ENCODE results near the gene CRB1.

Gene CRB1

DNA sequence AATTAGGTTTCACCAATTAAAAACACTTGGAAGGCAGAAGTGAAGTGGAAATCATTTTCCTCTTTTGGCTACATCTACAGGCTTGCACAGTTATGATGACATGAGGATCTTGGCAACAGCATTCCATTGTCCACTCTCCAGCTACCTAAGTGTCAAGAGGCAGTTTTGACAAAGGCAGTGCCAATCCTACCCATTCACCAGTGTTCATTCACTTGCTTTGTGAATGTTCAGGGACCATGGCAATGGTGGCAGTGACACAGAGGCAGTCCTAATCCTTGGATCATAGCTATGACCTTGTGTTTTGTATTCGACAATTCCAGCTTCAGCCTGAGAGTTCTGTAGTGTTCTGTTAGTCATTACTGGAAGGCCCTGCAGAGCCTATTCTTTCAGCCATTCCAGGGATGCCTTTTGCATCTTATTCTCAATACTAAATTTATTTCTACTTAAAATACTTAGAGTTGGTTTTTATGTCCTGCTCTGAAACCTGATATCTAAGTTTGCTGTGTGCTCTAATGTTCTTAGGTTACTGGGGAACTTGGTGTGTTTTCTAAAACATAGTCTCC is 36.7 kb downstream of the CRB1 start:
- TF ChIP-seq, protein P1, sequence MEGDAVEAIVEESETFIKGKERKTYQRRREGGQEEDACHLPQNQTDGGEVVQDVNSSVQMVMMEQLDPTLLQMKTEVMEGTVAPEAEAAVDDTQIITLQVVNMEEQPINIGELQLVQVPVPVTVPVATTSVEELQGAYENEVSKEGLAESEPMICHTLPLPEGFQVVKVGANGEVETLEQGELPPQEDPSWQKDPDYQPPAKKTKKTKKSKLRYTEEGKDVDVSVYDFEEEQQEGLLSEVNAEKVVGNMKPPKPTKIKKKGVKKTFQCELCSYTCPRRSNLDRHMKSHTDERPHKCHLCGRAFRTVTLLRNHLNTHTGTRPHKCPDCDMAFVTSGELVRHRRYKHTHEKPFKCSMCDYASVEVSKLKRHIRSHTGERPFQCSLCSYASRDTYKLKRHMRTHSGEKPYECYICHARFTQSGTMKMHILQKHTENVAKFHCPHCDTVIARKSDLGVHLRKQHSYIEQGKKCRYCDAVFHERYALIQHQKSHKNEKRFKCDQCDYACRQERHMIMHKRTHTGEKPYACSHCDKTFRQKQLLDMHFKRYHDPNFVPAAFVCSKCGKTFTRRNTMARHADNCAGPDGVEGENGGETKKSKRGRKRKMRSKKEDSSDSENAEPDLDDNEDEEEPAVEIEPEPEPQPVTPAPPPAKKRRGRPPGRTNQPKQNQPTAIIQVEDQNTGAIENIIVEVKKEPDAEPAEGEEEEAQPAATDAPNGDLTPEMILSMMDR (IDR thresholded peaks at IDR 0.05; ENCODE audit: low read depth, low read length, poor library complexity, severe bottlenecking), result no peak
- TF ChIP-seq EZH2phosphoT487 (IDR thresholded peaks at IDR 0.05; ENCODE audit: borderline replicate concordance, low read length), result no peak
- Histone ChIP-seq H3K27me3 (ENCODE audit: control insufficient read depth, low read length) (no peaks in the 10 kb centered on the region), H3K9me2 (replicated peaks; ENCODE audit: control insufficient read depth, low read length) (no peaks in the 10 kb centered on the region), H3K4me1 (ENCODE audit: control insufficient read depth, low read length) (no peaks in the 10 kb centered on the region), H3K4me3 (ENCODE audit: low read length) (no peak overlapping the region), H3K9me3 (ENCODE audit: control insufficient read depth, insufficient read depth, low read length) (no peaks in the 10 kb centered on the region), H3K36me3 (ENCODE audit: control insufficient read depth, low read length) (no peaks in the 10 kb centered on the region), H3K79me2 (ENCODE audit: control insufficient read depth, low read length) (no peaks in the 10 kb centered on the region), H3K4me2 (ENCODE audit: low read length) (no peak overlapping the region), H4K20me1 (ENCODE audit: control insufficient read depth, insufficient read depth, low read depth, low read length) (no peaks in the 10 kb centered on the region), H3F3A (ENCODE audit: control insufficient read depth, insufficient read depth) (no peaks in the 10 kb centered on the region), H3K27ac (ENCODE audit: low read depth, low read length) (no peak overlapping the region)

DNA sequence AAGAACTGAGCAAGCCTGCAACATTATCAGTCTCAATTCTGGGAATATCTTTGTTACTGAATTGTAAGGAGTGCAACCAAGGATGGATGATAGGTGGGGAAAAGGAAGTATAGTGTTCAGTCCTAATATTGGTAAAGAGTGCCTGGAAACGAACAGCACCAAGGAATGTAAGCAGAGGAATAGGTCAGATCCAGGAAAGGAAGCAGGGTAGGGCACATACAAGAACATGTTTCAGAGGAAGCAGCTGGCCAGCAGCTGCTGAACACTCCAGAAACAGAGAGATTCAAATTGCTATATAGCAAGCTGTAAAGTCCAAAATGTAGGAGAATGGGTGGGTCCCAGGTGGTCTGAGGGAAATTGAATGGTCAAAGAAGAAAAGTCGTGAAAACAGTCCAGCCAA is 37.9 kb downstream of the CRB1 start:
- Histone ChIP-seq H3K4me3 (ENCODE audit: low read length) (no peak overlapping the region), H3K9me3 (ENCODE audit: control insufficient read depth, insufficient read depth, low read length) (no peaks in the 10 kb centered on the region), H3K9me2 (replicated peaks; ENCODE audit: control insufficient read depth, low read length) (no peaks in the 10 kb centered on the region), H3K4me2 (ENCODE audit: low read length) (no peak overlapping the region), H3K27ac (ENCODE audit: low read depth, low read length) (no peak overlapping the region), H4K20me1 (ENCODE audit: control insufficient read depth, insufficient read depth, low read depth, low read length) (no peaks in the 10 kb centered on the region), H3K79me2 (ENCODE audit: control insufficient read depth, low read length) (no peaks in the 10 kb centered on the region), H3K36me3 (ENCODE audit: control insufficient read depth, low read length) (no peaks in the 10 kb centered on the region), H3K4me1 (ENCODE audit: control insufficient read depth, low read length) (no peaks in the 10 kb centered on the region), H3F3A (ENCODE audit: control insufficient read depth, insufficient read depth) (no peaks in the 10 kb centered on the region), H3K27me3 (ENCODE audit: control insufficient read depth, low read length) (no peaks in the 10 kb centered on the region)
- TF ChIP-seq EZH2phosphoT487 (IDR thresholded peaks at IDR 0.05; ENCODE audit: borderline replicate concordance, low read length), result no peak
- TF ChIP-seq, protein P1 (IDR thresholded peaks at IDR 0.05; ENCODE audit: low read depth, low read length, poor library complexity, severe bottlenecking), result no peak

DNA sequence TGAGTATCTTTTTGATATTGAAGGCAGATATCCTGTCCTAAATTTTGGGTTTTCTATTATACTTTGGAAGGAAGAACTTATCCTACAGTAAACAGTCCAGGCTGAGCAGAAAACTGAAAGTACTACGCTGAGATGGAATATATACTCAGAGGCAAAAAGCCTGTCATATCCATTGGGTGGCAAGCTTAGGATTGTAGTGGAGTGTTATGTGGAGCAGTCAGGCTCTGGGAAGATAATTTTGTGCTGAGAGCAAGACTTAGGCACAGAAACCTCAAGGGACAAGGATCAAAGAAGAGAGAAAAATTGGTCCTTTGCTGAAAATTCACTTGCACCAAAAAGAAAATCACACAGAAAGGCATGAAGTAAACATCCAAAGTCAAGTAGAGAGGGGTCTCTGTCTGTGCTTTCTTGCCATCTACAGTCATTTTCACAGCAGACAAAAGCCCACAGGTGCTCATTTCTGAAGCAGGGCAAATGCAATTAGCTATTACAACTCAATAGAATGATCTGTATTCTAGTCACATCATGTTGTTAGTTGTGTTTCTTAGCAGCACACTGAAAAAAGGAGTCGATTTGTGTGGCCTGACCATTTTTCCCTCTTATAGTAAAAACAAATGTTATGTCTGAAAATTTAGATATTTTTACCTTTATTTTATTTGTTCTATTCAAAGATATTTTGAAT is 38.5 kb downstream of the CRB1 start:
- no peaks in the 10 kb centered on the region for H3K27me3 ChIP-seq (ENCODE audit: control insufficient read depth, low read length)
- no peak overlapping the region for H3K27ac ChIP-seq (ENCODE audit: low read depth, low read length)
- H3K4me2 ChIP-seq (ENCODE audit: low read length), result no peak overlapping the region
- no peaks in the 10 kb centered on the region for H3K9me3 ChIP-seq (ENCODE audit: control insufficient read depth, insufficient read depth, low read length)
- no peaks in the 10 kb centered on the region for H4K20me1 ChIP-seq (ENCODE audit: control insufficient read depth, insufficient read depth, low read depth, low read length)
- TF ChIP-seq, protein P1 (IDR thresholded peaks at IDR 0.05; ENCODE audit: low read depth, low read length, poor library complexity, severe bottlenecking), result no peak
- TF ChIP-seq EZH2phosphoT487 (IDR thresholded peaks at IDR 0.05; ENCODE audit: borderline replicate concordance, low read length), result no peak
- no peaks in the 10 kb centered on the region for H3F3A ChIP-seq (ENCODE audit: control insufficient read depth, insufficient read depth)
- H3K9me2 ChIP-seq (replicated peaks; ENCODE audit: control insufficient read depth, low read length), result no peaks in the 10 kb centered on the region
- H3K4me3 ChIP-seq (ENCODE audit: low read length), result no peak overlapping the region
- H3K4me1 ChIP-seq (ENCODE audit: control insufficient read depth, low read length), result no peaks in the 10 kb centered on the region
- H3K79me2 ChIP-seq (ENCODE audit: control insufficient read depth, low read length), result no peaks in the 10 kb centered on the region
- no peaks in the 10 kb centered on the region for H3K36me3 ChIP-seq (ENCODE audit: control insufficient read depth, low read length)

All from DOHH2 (cell line).